IMR-90 (cell line): ENCODE results near the gene CRAMP1. TPM values are rescaled to one million over a fixed set of nuclear protein-coding genes. Genes with fewer than 3 reads are reported as not detected.
A peak's percentile ranks its signal among the peaks of the same experiment; 100 is the strongest.

Experiments
- ATAC-seq: fragments of 200-7000 bp; cut with Tn5 transposase; 2 replicates; pipeline ENCODE4 v1.9.1; 2020; ENCODE audit warnings: low read depth, mild to moderate bottlenecking, moderate library complexity
- BruUV-seq: library from RNA; stranded (reverse); fragments of 400-500 nt; replicated peaks from 2 replicates; lab custom pipeline; 2021; lab: Mats Ljungman, UMichigan
- CTCF ChIA-PET: fragments of 300-600 bp; formaldehyde crosslinking; extraction: SDS; loops from one replicate; lab custom pipeline; 2021; ENCODE audit warnings: antibody characterized with exemption; lab: Yijun Ruan, JAX
- POLR2A ChIA-PET: fragments of 300-600 bp; sonication (Branson Sonifier 250); formaldehyde crosslinking; loops from one replicate; lab custom pipeline; 2022; ENCODE audit warnings: antibody characterized with exemption; ENCODE audit not compliant: unreplicated experiment; lab: Charles Lee
- DNase-seq: peaks from one replicate; pipeline ENCODE4 v3.0.0; 2013
- H2AFZ ChIP-seq: replicated peaks from 2 replicates; pipeline ENCODE3; 2013; ENCODE audit warnings: low read length, mild to moderate bottlenecking; ENCODE audit not compliant: poor library complexity
- H2AK5ac ChIP-seq: 2 replicates; pipeline ENCODE4 v1.6.1; 2013; ENCODE audit warnings: low read depth, low read length, inconsistent platforms
- H2AK9ac ChIP-seq: replicated peaks from 2 replicates; pipeline ENCODE3; 2013; ENCODE audit warnings: mild to moderate bottlenecking, low read depth, low read length, moderate library complexity; ENCODE audit not compliant: poor library complexity
- H2BK120ac ChIP-seq: 2 replicates; pipeline ENCODE4 v1.6.1; 2013; ENCODE audit warnings: low read depth, low read length, inconsistent platforms
- H2BK15ac ChIP-seq: 3 replicates; pipeline ENCODE4 v1.6.1; 2013; ENCODE audit warnings: low read depth, low read length, inconsistent platforms
- H2BK20ac ChIP-seq: 2 replicates; pipeline ENCODE4 v1.6.1; 2013; ENCODE audit warnings: low read depth, mild to moderate bottlenecking, inconsistent platforms, low read length, moderate library complexity
- H2BK5ac ChIP-seq: 2 replicates; pipeline ENCODE4 v1.6.1; 2013; ENCODE audit warnings: mild to moderate bottlenecking, low read depth, low read length, inconsistent platforms; ENCODE audit not compliant: poor library complexity, severe bottlenecking
- H3K14ac ChIP-seq: replicated peaks from 2 replicates; pipeline ENCODE4 v1.6.1; 2013; ENCODE audit warnings: low read depth, low read length, inconsistent platforms
- H3K18ac ChIP-seq: 2 replicates; pipeline ENCODE4 v1.6.1; 2013; ENCODE audit warnings: low read depth, low read length, control low read depth
- H3K23ac ChIP-seq: 2 replicates; pipeline ENCODE4 v1.6.1; 2013; ENCODE audit warnings: low read depth, low read length, inconsistent platforms
- H3K27ac ChIP-seq: 2 replicates; pipeline ENCODE4 v1.5.1; 2013; ENCODE audit warnings: mild to moderate bottlenecking, control low read depth, low read length; ENCODE audit not compliant: insufficient read depth
- H3K27me3 ChIP-seq: 2 replicates; pipeline ENCODE4 v1.6.1; 2013; ENCODE audit warnings: low read length; ENCODE audit not compliant: control insufficient read depth, insufficient read depth
- H3K36me3 ChIP-seq: 2 replicates; pipeline ENCODE4 v1.6.1; 2013; ENCODE audit warnings: low read length, mixed read lengths; ENCODE audit not compliant: control insufficient read depth, insufficient read depth
- H3K4ac ChIP-seq: 2 replicates; pipeline ENCODE4 v1.6.1; 2013; ENCODE audit warnings: low read depth, low read length, inconsistent platforms
- H3K4me1 ChIP-seq: 2 replicates; pipeline ENCODE4 v1.6.1; 2013; ENCODE audit warnings: low read length, mixed read lengths; ENCODE audit not compliant: control insufficient read depth, insufficient read depth
- H3K4me2 ChIP-seq: 2 replicates; pipeline ENCODE4 v1.6.1; 2013; ENCODE audit warnings: low read depth, mild to moderate bottlenecking, control low read depth, low read length, moderate library complexity
- H3K4me3 ChIP-seq: 2 replicates; pipeline ENCODE4 v1.5.1; 2013; ENCODE audit warnings: low read depth, mild to moderate bottlenecking, control low read depth, low read length, moderate library complexity; ENCODE audit not compliant: insufficient read depth
- H3K56ac ChIP-seq: 2 replicates; pipeline ENCODE4 v1.6.1; 2013; ENCODE audit warnings: low read length, inconsistent platforms; ENCODE audit not compliant: insufficient read depth; ENCODE audit errors: extremely low read depth
- H3K79me1 ChIP-seq, 2 experiments: 2 replicates each; pipeline ENCODE4 v1.6.1; 2013; ENCODE audit warnings: low read length in 2 of 2, inconsistent platforms in 1 of 2, low read depth in 1 of 2
- H3K9ac ChIP-seq: 2 replicates; pipeline ENCODE4 v1.6.1; 2013; ENCODE audit warnings: low read depth, low read length, control low read depth
- H3K9me1 ChIP-seq: 2 replicates; pipeline ENCODE4 v1.6.1; 2013; ENCODE audit warnings: low read length, inconsistent platforms; ENCODE audit not compliant: insufficient read depth
- H3K9me3 ChIP-seq: 2 replicates; pipeline ENCODE4 v1.6.1; 2013; ENCODE audit warnings: low read length; ENCODE audit not compliant: control insufficient read depth, insufficient read depth
- H4K20me1 ChIP-seq: 2 replicates; pipeline ENCODE4 v1.6.1; 2013; ENCODE audit warnings: low read length, inconsistent platforms; ENCODE audit not compliant: insufficient read depth
- H4K5ac ChIP-seq: 2 replicates; pipeline ENCODE4 v1.6.1; 2013; ENCODE audit warnings: mild to moderate bottlenecking, low read depth, low read length, control low read depth
- H4K8ac ChIP-seq, 2 experiments: 2 replicates each; pipeline ENCODE4 v1.6.1; 2013; ENCODE audit warnings: low read depth in 2 of 2, low read length in 2 of 2, control low read depth in 1 of 2, inconsistent platforms in 1 of 2
- H4K91ac ChIP-seq: 2 replicates; pipeline ENCODE4 v1.6.1; 2013; ENCODE audit warnings: low read depth, low read length, inconsistent platforms; ENCODE audit not compliant: insufficient read depth
- ELK1 ChIP-seq: fragments of 150-350 bp; IDR thresholded peaks from 2 replicates; pipeline ENCODE4 v1.6.1; 2016; ENCODE audit warnings: low read depth, mild to moderate bottlenecking, low read length, moderate library complexity, borderline replicate concordance
- MAZ ChIP-seq: IDR thresholded peaks from 2 replicates; pipeline ENCODE4 v1.6.1; 2012; ENCODE audit warnings: low read depth, mild to moderate bottlenecking, low read length, improper control_type of control experiment, moderate library complexity, borderline replicate concordance
- NFE2L2 ChIP-seq: fragments of 150-350 bp; IDR thresholded peaks from 2 replicates; pipeline ENCODE4 v1.6.1; 2016; ENCODE audit warnings: low read depth, mild to moderate bottlenecking, low read length
- RAD21 ChIP-seq: IDR thresholded peaks from 2 replicates; pipeline ENCODE4 v1.6.1; 2012; ENCODE audit warnings: low read length, improper control_type of control experiment
- WGBS, 2 experiments: methylation state at CpG; one replicate each; pipeline versions ENCODE4 v1.1.5 to v1.1.7; 2013; ENCODE audit warnings: missing lambda C conversion rate in 2 of 2; ENCODE audit not compliant: insufficient read length in 1 of 2; ENCODE audit errors: extremely low coverage in 2 of 2; 5-methylcytosine and 5-hydroxymethylcytosine counted together
- dilution Hi-C: fragments of 300-500 bp; cut with HindIII; formaldehyde crosslinking; loops from one replicate; pipeline ENCODE4 v1.14.3; 2018; ENCODE audit warnings: low sequenced_read_pairs; ENCODE audit not compliant: unreplicated experiment
- in situ Hi-C: fragments of 300-500 bp; cut with MboI; formaldehyde crosslinking; loops from 3 replicates; pipeline ENCODE4 v1.14.3; 2019; ENCODE audit warnings: low sequenced_read_pairs, inconsistent platforms, mixed read lengths
- intact Hi-C: fragments of 100-400 bp; cut with micrococcal nuclease; formaldehyde crosslinking; loops from 2 replicates; pipeline ENCODE4 v1.10.0; 2022
- polyA plus RNA-seq, 3 experiments: library from polyadenylated mRNA; depleted of rRNA; stranded (reverse); fragments of >200 nt; gene quantifications; 2 replicates each; pipeline ENCODE4 v1.2.3, GENCODE V29; 2012; ENCODE audit warnings: low replicate concordance in 1 of 3
- total RNA-seq: library from RNA; depleted of rRNA; stranded (reverse); fragments of >200 nt; gene quantifications from 2 replicates; pipeline ENCODE4 v1.2.3, GENCODE V29; 2012

CRAMP1 gene
- total and polyA plus RNA-seq, 2 of the 4 experiments (the other 2 are of a cell fraction), result 3.2 to 12.0 TPM

- Histone ChIP-seq H3K79me1 (peaks cover 24 to 82% of the 10 kb centered on the region in 2 experiments), H3K4me1 (peaks cover 16% of the 10 kb centered on the region), H3K56ac (no peak overlapping the region), H3K4me3 (no peak overlapping the region), H4K5ac (no peak overlapping the region), H3K4me2 (no peak overlapping the region), H3K18ac (no peak overlapping the region), H2AK9ac (peak overlapping the region; percentile 58), H3K9me3 (no peaks in the 10 kb centered on the region), H3K4ac (no peak overlapping the region), H2BK120ac (no peak overlapping the region), H4K8ac (no peak overlapping the region), H3K14ac (0 out of 2 replicates have a peak overlapping the region, but pooled peaks have one; percentile 7), H3K9me1 (peaks cover 38% of the 10 kb centered on the region), H3K9ac (no peak overlapping the region), H4K91ac (no peak overlapping the region), H3K27me3 (no peaks in the 10 kb centered on the region), H2AFZ (no peak overlapping the region), H2BK5ac (no peak overlapping the region), H3K36me3 (no peaks in the 10 kb centered on the region), H3K27ac (no peak overlapping the region), H2AK5ac (no peak overlapping the region), H3K23ac (no peak overlapping the region), H2BK15ac (no peak overlapping the region), H2BK20ac (no peak overlapping the region), H4K20me1 (peaks cover 86% of the 10 kb centered on the region)
- CTCF ChIA-PET, result interaction anchor here (0.5 kb wide), 1 partner anchor 52 kb away, joined by 4 read pairs; no protein-coding TSS in a partner anchor
- WGBS, 2 experiments, result 91% methylated on average over 4 of the region's 14 CpGs; no CpG with 5 or more reads in 1 of the 2 experiments
- POLR2A ChIA-PET, result no interaction called here
- intact Hi-C loops (no loop called here), dilution Hi-C loops (no loop called here), in situ Hi-C loops (loop anchor here (5.0 kb wide), 1 partner anchor 49 kb away; no protein-coding TSS in a partner anchor)
- peak; percentile 53 for ATAC-seq
- TF ChIP-seq MAZ (no peak), ELK1 (no peak), RAD21 (no peak), NFE2L2 (no peak)
- DNase-seq, result peak; percentile 43
- BruUV-seq, result no TSS peak
Measured at GRCh38 chr16:1712791-1713261, 100.7 kb downstream of the CRAMP1 start.
